Right cardiac atrium (tissue), 5 donors: ENCODE measurements around the gene PSME4. TPM values are rescaled to one million over a fixed set of nuclear protein-coding genes. Genes with fewer than 3 reads are reported as not detected.
A peak's percentile ranks its signal among the peaks of the same experiment; 100 is the strongest.

Experiments used
- ATAC-seq, 2 donors: fragments of 200-7000 bp; cut with Tn5 transposase; one replicate each; pipeline versions ENCODE4 v1.8.0 to v1.9.1; 2020; ENCODE audit warnings: moderate library complexity in 2 of 2, mild to moderate bottlenecking in 1 of 2
- DNase-seq, 3 donors: peaks; one replicate each; pipeline ENCODE4 v3.0.0-alpha.2; 2020
- H3K27ac ChIP-seq: one replicate; pipeline ENCODE4 v1.5.1; 2013; ENCODE audit warnings: mild to moderate bottlenecking, low read length, control low read depth, moderate library complexity
- H3K27me3 ChIP-seq: one replicate; pipeline ENCODE4 v1.6.1; 2013; ENCODE audit not compliant: control insufficient read depth, insufficient read depth
- H3K4me1 ChIP-seq: one replicate; pipeline ENCODE4 v1.6.1; 2013; ENCODE audit warnings: low read length; ENCODE audit not compliant: control insufficient read depth, insufficient read depth
- H3K4me3 ChIP-seq: one replicate; pipeline ENCODE4 v1.5.1; 2013; ENCODE audit warnings: low read length, control low read depth
- H3K9me3 ChIP-seq: one replicate; pipeline ENCODE4 v1.6.1; 2013; ENCODE audit warnings: low read length; ENCODE audit not compliant: control insufficient read depth
- WGBS: extraction: QIAGEN DNeasy Blood & Tissue Kit; methylation state at CpG from one replicate; pipeline ENCODE4 v1.1.7; 2013; 5-methylcytosine and 5-hydroxymethylcytosine counted together
- intact Hi-C, 4 donors: fragments of 100-400 bp; cut with DNase I; formaldehyde crosslinking; loops; one replicate each; pipeline versions ENCODE4 v1.11.0 to v1.14.0; 2022 to 2023
- long read RNA-seq, 4 donors: library from polyadenylated mRNA; unstranded; transcript quantifications; one replicate each; pipeline ENCODE4 v2.0.0, GENCODE V29; 2020 to 2021
- polyA plus RNA-seq: library from polyadenylated mRNA; stranded (reverse); fragments of 200-250 nt; gene quantifications from one replicate; pipeline ENCODE4 v1.2.3, GENCODE V29; 2013
- total RNA-seq, 4 donors: library from RNA; stranded (reverse); fragmentation: NEBNext Ultra II Directional; extraction: Animal tissue kit (Norgen Biotek cat#: 25700); gene quantifications; one replicate each; pipeline ENCODE4 v1.2.1, GENCODE V29; 2021
- donor health status: healthy with polysubstance abuse.
- donor health status: DM: no; HTN: yes; CAD: no.
- donor health status: DM: no; HTN: no; CAD: no.
- donor health status: DM: no; HTN: yes; CAD: no; lungs with severe emphysema.
- donor health status: DM: yes; HTN: yes; CAD: no.

Gene PSME4
- total RNA-seq = 10 to 100 TPM; 44.9 to 88.0 (median 50.4) TPM
- polyA plus RNA-seq = 38.0 TPM
- long read RNA-seq, donor 1, partial matches to known transcripts = 11 of 15 reads
- long read RNA-seq, donor 1, other reads (novel, unspliced or antisense) = 4 of 15 reads
- long read RNA-seq, donor 2, full-length matches to known transcripts = 1 of 6 reads
- long read RNA-seq, donor 2, partial matches to known transcripts = 4 of 6 reads
- long read RNA-seq, donor 2, other reads (novel, unspliced or antisense) = 1 of 6 reads
- long read RNA-seq, donor 3, full-length matches to known transcripts = 3 of 64 reads
- long read RNA-seq, donor 3, partial matches to known transcripts = 53 of 64 reads
- long read RNA-seq, donor 3, other reads (novel, unspliced or antisense) = 8 of 64 reads
- long read RNA-seq, donor 4, partial matches to known transcripts = 3 of 4 reads
- long read RNA-seq, donor 4, other reads (novel, unspliced or antisense) = 1 of 4 reads

- peak within 1 kb of the TSS; percentile 81 for H3K4me3 ChIP-seq
- intact Hi-C loops = no loop called here
- no peaks in the 10 kb centered on the region for H3K27me3 ChIP-seq
- no peaks in the 10 kb centered on the region for H3K4me1 ChIP-seq
- peak within 1 kb of the TSS; percentile 98 for H3K27ac ChIP-seq
- DNase-seq (peak; percentile 97 to 99 (median 98)), ATAC-seq (peak; percentile 97)
- H3K9me3 ChIP-seq = no peaks in the 10 kb centered on the region
- WGBS = under 1% methylated on average over 79 of the region's 81 CpGs
Measured at GRCh38 chr2:53970724-53971602, at the start of gene PSME4. PSME4 (minus strand) TSS chr2:53970993; CDS start chr2:53970784, 209 bp downstream.

- intact Hi-C loops = no loop called here
- DNase-seq (no peak), ATAC-seq (peak in 1 of 2 donors; percentile 46)
- Histone ChIP-seq H3K9me3 (peaks cover 2% of the 10 kb centered on the region), H3K4me3 (no peak overlapping the region), H3K27me3 (no peaks in the 10 kb centered on the region), H3K4me1 (no peaks in the 10 kb centered on the region), H3K27ac (peak overlapping the region; percentile 4)
- 19% methylated on average over 1 of the region's 1 CpG for WGBS
Measured at GRCh38 chr2:54015798-54016699, 45.3 kb upstream of the PSME4 start.

- 75% methylated on average over 6 of the region's 6 CpGs for WGBS
- ATAC-seq = no peak
- Histone ChIP-seq H3K27me3 (no peaks in the 10 kb centered on the region), H3K4me3 (no peak overlapping the region), H3K9me3 (no peaks in the 10 kb centered on the region), H3K4me1 (no peaks in the 10 kb centered on the region), H3K27ac (no peak overlapping the region)
- DNase-seq = no peak
- intact Hi-C loops = no loop called here
Measured at GRCh38 chr2:54013996-54014395, 43.2 kb upstream of the PSME4 start.

GRCh38 chr2:54012538-54013141 is 41.8 kb upstream of the PSME4 start:
- H3K9me3 ChIP-seq = no peaks in the 10 kb centered on the region
- H3K27ac ChIP-seq = no peak overlapping the region
- H3K27me3 ChIP-seq = no peaks in the 10 kb centered on the region
- DNase-seq (no peak), ATAC-seq (no peak)
- H3K4me1 ChIP-seq = peaks cover 2% of the 10 kb centered on the region
- 89% methylated on average over 11 of the region's 11 CpGs for WGBS
- intact Hi-C loops = no loop called here
- no peak overlapping the region for H3K4me3 ChIP-seq

- H3K4me3 ChIP-seq = no peak overlapping the region
- H3K27ac ChIP-seq = no peak overlapping the region
- no peaks in the 10 kb centered on the region for H3K9me3 ChIP-seq
- no peaks in the 10 kb centered on the region for H3K27me3 ChIP-seq
- no peak for DNase-seq
- no peak for ATAC-seq
- 62% methylated on average over 1 of the region's 1 CpG for WGBS
- intact Hi-C loops = no loop called here
- peaks cover 2% of the 10 kb centered on the region for H3K4me1 ChIP-seq
Measured at GRCh38 chr2:54009549-54009948, 38.8 kb upstream of the PSME4 start.

GRCh38 chr2:54008439-54008838 is 37.6 kb upstream of the PSME4 start:
- no peak for ATAC-seq
- peaks cover 2% of the 10 kb centered on the region for H3K4me1 ChIP-seq
- DNase-seq = no peak
- H3K9me3 ChIP-seq = no peaks in the 10 kb centered on the region
- WGBS = 96% methylated on average over 2 of the region's 2 CpGs
- H3K27me3 ChIP-seq = no peaks in the 10 kb centered on the region
- intact Hi-C loops = no loop called here
- H3K27ac ChIP-seq = no peak overlapping the region
- H3K4me3 ChIP-seq = no peak overlapping the region

- ATAC-seq (peak; percentile 85 to 95), DNase-seq (no peak)
- intact Hi-C loops = no loop called here
- H3K4me3 ChIP-seq = no peak overlapping the region
- WGBS = 57% methylated on average over 3 of the region's 3 CpGs
- peaks cover 11% of the 10 kb centered on the region for H3K4me1 ChIP-seq
- no peaks in the 10 kb centered on the region for H3K27me3 ChIP-seq
- H3K9me3 ChIP-seq = no peaks in the 10 kb centered on the region
- peak overlapping the region; percentile 85 for H3K27ac ChIP-seq
Measured at GRCh38 chr2:54000524-54000923, 29.7 kb upstream of the PSME4 start.

GRCh38 chr2:54000122-54000521 is 29.3 kb upstream of the PSME4 start:
- H3K27ac ChIP-seq = no peak overlapping the region
- intact Hi-C loops = no loop called here
- no peaks in the 10 kb centered on the region for H3K9me3 ChIP-seq
- H3K4me1 ChIP-seq = peaks cover 11% of the 10 kb centered on the region
- ATAC-seq (peak; percentile 21 to 60), DNase-seq (no peak)
- no peak overlapping the region for H3K4me3 ChIP-seq
- WGBS = 41% methylated on average over 1 of the region's 1 CpG
- no peaks in the 10 kb centered on the region for H3K27me3 ChIP-seq

- ATAC-seq (no peak), DNase-seq (no peak)
- H3K27ac ChIP-seq = no peak overlapping the region
- H3K9me3 ChIP-seq = no peaks in the 10 kb centered on the region
- H3K4me1 ChIP-seq = peaks cover 11% of the 10 kb centered on the region
- intact Hi-C loops = no loop called here
- no peak overlapping the region for H3K4me3 ChIP-seq
- WGBS = 84% methylated on average over 3 of the region's 3 CpGs
- no peaks in the 10 kb centered on the region for H3K27me3 ChIP-seq
Measured at GRCh38 chr2:53998834-53999233, 28.0 kb upstream of the PSME4 start.
